Inflammatory macrophage (primary cell): ENCODE data around the gene GNB1L.
A peak's percentile ranks its signal among the peaks of the same experiment; 100 is the strongest.

Experiments used
- DNase-seq, 2 donors: peaks; one replicate each; pipeline ENCODE4 v3.0.0-alpha.2; 2020 to 2022

Gene GNB1L

GRCh38 chr22:19759427-19760057 lies 95.1 kb downstream of the GNB1L start:
- DNase-seq, result no peak

- no peak for DNase-seq
Observed at GRCh38 chr22:19758896-19759426, 95.7 kb downstream of the GNB1L start.

- no peak for DNase-seq
Observed at GRCh38 chr22:19757985-19758895, 96.4 kb downstream of the GNB1L start.

GRCh38 chr22:19757140-19757984 lies 97.3 kb downstream of the GNB1L start:
- peak; percentile 17 to 18 for DNase-seq

- no peak for DNase-seq
Observed at GRCh38 chr22:19756288-19757128, 98.2 kb downstream of the GNB1L start.

- DNase-seq, result no peak
Observed at GRCh38 chr22:19755722-19756287, 98.9 kb downstream of the GNB1L start.

GRCh38 chr22:19755145-19755710 lies 99.4 kb downstream of the GNB1L start:
- no peak for DNase-seq

GRCh38 chr22:19754701-19755144 lies 100.0 kb downstream of the GNB1L start:
- no peak for DNase-seq

GRCh38 chr22:19753996-19754700 lies 100.5 kb downstream of the GNB1L start:
- DNase-seq, result no peak

GRCh38 chr22:19753090-19753842 lies 101.4 kb downstream of the GNB1L start:
- no peak for DNase-seq

- no peak for DNase-seq
Observed at GRCh38 chr22:19751497-19752245, 103.0 kb downstream of the GNB1L start.

GRCh38 chr22:19750507-19751490 lies 103.9 kb downstream of the GNB1L start:
- DNase-seq, result no peak

- no peak for DNase-seq
Observed at GRCh38 chr22:19749876-19750275, 104.8 kb downstream of the GNB1L start.

GRCh38 chr22:19748991-19749664 lies 105.5 kb downstream of the GNB1L start:
- DNase-seq, result no peak

GRCh38 chr22:19748139-19748538 lies 106.5 kb downstream of the GNB1L start:
- no peak for DNase-seq

- no peak for DNase-seq
Observed at GRCh38 chr22:19747551-19747950, 107.1 kb downstream of the GNB1L start.

- DNase-seq, result no peak
Observed at GRCh38 chr22:19746726-19747125, 107.9 kb downstream of the GNB1L start.
